A549 (cell line): Measurements from ENCODE around the gene TARDBP. TPM values are rescaled to one million over a fixed set of nuclear protein-coding genes. Genes with fewer than 3 reads are reported as not detected.

Experiments used
- ATAC-seq, 2 experiments: fragments of 200-7000 bp in 1 of 2; fragments of >200 bp in 1 of 2; cut with Nextera tagmentation in 1 of 2; cut with Tn5 transposase in 1 of 2; 3 replicates each; pipeline versions ENCODE4 v1.8.0 to v1.9.1; 2018 to 2020; ENCODE audit warnings: mild to moderate bottlenecking in 1 of 2, moderate library complexity in 1 of 2
- CTCF ChIA-PET: fragments of 300-600 bp; sonication (Branson Sonifier 250); formaldehyde crosslinking; extraction: SDS; loops from one replicate; lab custom pipeline; 2021; ENCODE audit warnings: antibody characterized with exemption, inconsistent platforms; lab: Yijun Ruan, JAX
- POLR2A ChIA-PET: fragments of 350-600 bp; formaldehyde crosslinking; extraction: SDS; loops from one replicate; lab custom pipeline; 2021; ENCODE audit warnings: antibody characterized with exemption, inconsistent platforms; lab: Yijun Ruan, JAX
- DNase-seq, 2 experiments: peaks; one replicate each; pipeline versions ENCODE4 v3.0.0 to v3.0.0-alpha.2; 2011 to 2016; ENCODE audit warnings: low read depth in 1 of 2, low spot score in 1 of 2
- FAIRE-seq: peaks from 2 replicates; lab custom pipeline; 2011; peaks lifted over from hg19 to GRCh38; lab: Jason Lieb, UNC
- H3K27ac ChIP-seq, 2 experiments: fragments of >200 bp; sonication (Bioruptor Twin); formaldehyde crosslinking; 3 replicates each; pipeline ENCODE4 v1.5.1; 2016 to 2017
- H3K4me1 ChIP-seq: fragments of >200 bp; sonication (Bioruptor Twin); formaldehyde crosslinking; 3 replicates; pipeline ENCODE4 v1.6.1; 2016
- H3K4me2 ChIP-seq: fragments of >200 bp; sonication (Bioruptor Twin); formaldehyde crosslinking; 3 replicates; pipeline ENCODE4 v1.6.1; 2016
- H3K4me3 ChIP-seq: fragments of >200 bp; sonication (Bioruptor Twin); formaldehyde crosslinking; 3 replicates; pipeline ENCODE4 v1.5.1; 2016
- H3K9me3 ChIP-seq: fragments of >200 bp; sonication (Bioruptor Twin); formaldehyde crosslinking; 3 replicates; pipeline ENCODE4 v1.6.1; 2016
- BHLHE40 ChIP-seq: IDR thresholded peaks from 2 replicates; pipeline ENCODE4 v1.6.1; 2012; ENCODE audit warnings: low read depth, low read length, inconsistent platforms
- CBX2 ChIP-seq: fragments of 200-600 bp; sonication (generic); IDR thresholded peaks from 2 replicates; pipeline ENCODE4 v1.6.1; 2016; ENCODE audit warnings: low read depth, mild to moderate bottlenecking, borderline replicate concordance
- CEBPB ChIP-seq, 2 experiments: fragments of >200 bp in 1 of 2; sonication (Bioruptor Twin) in 1 of 2; formaldehyde crosslinking in 1 of 2; IDR thresholded peaks; 2 replicates each; pipeline ENCODE4 v1.6.1; 2012 to 2016
- FOSL2 ChIP-seq, 2 experiments: fragments of 450-650 bp in 1 of 2; fragments of >200 bp in 1 of 2; sonication (Bioruptor Twin) in 1 of 2; formaldehyde crosslinking; IDR thresholded peaks; 2 replicates each; pipeline versions ENCODE4 v1.5.0 to v1.6.1; 2016 to 2020; ENCODE audit warnings: mild to moderate bottlenecking in 1 of 2, moderate library complexity in 1 of 2
- GATA3 ChIP-seq: IDR thresholded peaks from 2 replicates; pipeline ENCODE4 v1.6.1; 2012; ENCODE audit warnings: borderline replicate concordance
- HEYL ChIP-seq: fragments of 250-450 bp; sonication (Bioruptor Pico); IDR thresholded peaks from 2 replicates; pipeline ENCODE4 v1.8.0; 2021; ENCODE audit warnings: mild to moderate bottlenecking, moderate library complexity
- HOXA7 ChIP-seq: fragments of 250-450 bp; sonication (Bioruptor Pico); IDR thresholded peaks from 2 replicates; pipeline ENCODE4 v1.5.0; 2020; ENCODE audit warnings: mild to moderate bottlenecking, moderate library complexity
- JUN ChIP-seq, 2 experiments: fragments of >200 bp; sonication (Bioruptor Twin); formaldehyde crosslinking; IDR thresholded peaks; 2 replicates in 1 of 2; 3 replicates in 1 of 2; pipeline ENCODE4 v1.6.1; 2016 to 2017
- MAFK ChIP-seq: fragments of 450-650 bp; IDR thresholded peaks from 2 replicates; pipeline ENCODE4 v1.6.1; 2014; ENCODE audit not compliant: partially characterized antibody
- MAZ ChIP-seq: fragments of 150-350 bp; IDR thresholded peaks from 2 replicates; pipeline ENCODE4 v1.6.1; 2014; ENCODE audit warnings: antibody characterized with exemption, low read depth, low read length, borderline replicate concordance
- MYC ChIP-seq: IDR thresholded peaks from 2 replicates; pipeline ENCODE4 v1.6.1; 2012; ENCODE audit warnings: mild to moderate bottlenecking, inconsistent platforms, low read length, improper control_type of control experiment, borderline replicate concordance
- PHF8 ChIP-seq: fragments of 200-600 bp; sonication (generic); IDR thresholded peaks from 2 replicates; pipeline ENCODE4 v1.6.1; 2016; ENCODE audit warnings: low read depth, mild to moderate bottlenecking, antibody characterized with exemption, moderate library complexity, borderline replicate concordance
- POLR2AphosphoS2 ChIP-seq: conservative IDR thresholded peaks from 2 replicates; pipeline ENCODE4 v1.6.1; 2012; ENCODE audit warnings: low read length, improper control_type of control experiment, inconsistent platforms
- RAD21 ChIP-seq, 2 experiments: fragments of >200 bp in 1 of 2; sonication (Bioruptor Twin) in 1 of 2; formaldehyde crosslinking in 1 of 2; IDR thresholded peaks in 1 of 2; conservative IDR thresholded peaks in 1 of 2; 2 replicates in 1 of 2; 3 replicates in 1 of 2; pipeline ENCODE4 v1.6.1; 2012 to 2018; ENCODE audit warnings: inconsistent platforms in 1 of 2
- RCOR1 ChIP-seq: fragments of 150-350 bp; IDR thresholded peaks from 2 replicates; pipeline ENCODE4 v1.6.1; 2014; ENCODE audit warnings: antibody characterized with exemption, low read length, low read depth
- RNF2 ChIP-seq: fragments of 200-600 bp; sonication (generic); IDR thresholded peaks from 2 replicates; pipeline ENCODE4 v1.6.1; 2016; ENCODE audit warnings: low read depth, mild to moderate bottlenecking, antibody characterized with exemption, moderate library complexity, borderline replicate concordance
- TFCP2L1 ChIP-seq: fragments of 250-450 bp; sonication (Bioruptor Pico); IDR thresholded peaks from 2 replicates; pipeline ENCODE4 v1.5.0; 2021; ENCODE audit warnings: mild to moderate bottlenecking
- TP53 ChIP-seq: fragments of 250-450 bp; sonication (Bioruptor Pico); IDR thresholded peaks from 2 replicates; pipeline ENCODE4 v1.5.0; 2021; ENCODE audit warnings: mild to moderate bottlenecking, moderate library complexity
- ZC3H11A ChIP-seq: fragments of 450-650 bp; IDR thresholded peaks from 2 replicates; pipeline ENCODE4 v1.6.1; 2014; ENCODE audit warnings: antibody characterized with exemption, mild to moderate bottlenecking
- ZFP36 ChIP-seq: fragments of 450-650 bp; IDR thresholded peaks from 2 replicates; pipeline ENCODE4 v1.6.1; 2014; ENCODE audit warnings: borderline replicate concordance; ENCODE audit not compliant: partially characterized antibody
- WGBS: methylation state at CpG from one replicate; pipeline ENCODE4 v1.1.6; 2017; ENCODE audit errors: missing lambda C conversion rate; 5-methylcytosine and 5-hydroxymethylcytosine counted together
- polyA plus RNA-seq, 4 experiments: library from polyadenylated mRNA; depleted of rRNA in 3 of 4; stranded (reverse); fragments of >200 nt; fragmentation: RNase III in 1 of 4; extraction: RNeasy Plus Mini Kit Qiagen cat#74134 plus additional on column Dnase treatment in 1 of 4; gene quantifications; 2 replicates in 3 of 4; 3 replicates in 1 of 4; pipeline ENCODE4 v1.2.3, GENCODE V29; 2011 to 2017
- TF ChIP-seq, protein P1 (sequence below): fragments of 200-600 bp; sonication (generic); IDR thresholded peaks from 2 replicates; pipeline ENCODE4 v1.6.1; 2016; ENCODE audit warnings: antibody characterized with exemption, mild to moderate bottlenecking, moderate library complexity
- TF ChIP-seq, protein P2 (sequence below): fragments of 150-350 bp; IDR thresholded peaks from 2 replicates; pipeline ENCODE4 v1.6.1; 2014; ENCODE audit warnings: low read depth, mild to moderate bottlenecking, low read length

Gene TARDBP
- polyA plus RNA-seq, 2 of the 4 experiments (the other 2 are of a cell fraction) = 264 to 299 TPM

DNA sequence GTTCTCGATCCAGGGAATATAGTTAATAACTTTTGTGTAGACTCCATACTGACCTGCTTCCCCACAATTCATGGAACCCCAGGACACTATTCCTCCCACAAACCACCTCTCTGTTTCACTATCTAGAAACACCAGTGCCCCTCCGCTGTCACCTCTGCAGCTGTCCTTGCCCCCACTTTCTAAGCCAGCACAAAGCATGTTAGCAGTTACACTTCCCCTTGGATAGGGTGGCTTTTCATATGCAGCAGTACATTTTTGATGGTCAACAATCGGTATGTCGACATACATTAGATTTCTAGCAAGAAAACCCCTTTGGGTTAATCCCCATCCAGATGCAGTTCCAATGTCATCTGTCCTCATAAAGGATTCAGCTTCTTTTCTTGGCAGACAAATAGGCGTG, 14.4 kb downstream of the TARDBP start (continued):
- TF ChIP-seq RAD21 (conservative IDR thresholded peaks at IDR 0.05 in 1 of 2, IDR thresholded peaks at IDR 0.05 in 1 of 2) (no peak), PHF8 (no peak), TFCP2L1 (CRISPR knock-in tag) (no peak), TP53 (CRISPR knock-in tag) (no peak), BHLHE40 (no peak)

DNA sequence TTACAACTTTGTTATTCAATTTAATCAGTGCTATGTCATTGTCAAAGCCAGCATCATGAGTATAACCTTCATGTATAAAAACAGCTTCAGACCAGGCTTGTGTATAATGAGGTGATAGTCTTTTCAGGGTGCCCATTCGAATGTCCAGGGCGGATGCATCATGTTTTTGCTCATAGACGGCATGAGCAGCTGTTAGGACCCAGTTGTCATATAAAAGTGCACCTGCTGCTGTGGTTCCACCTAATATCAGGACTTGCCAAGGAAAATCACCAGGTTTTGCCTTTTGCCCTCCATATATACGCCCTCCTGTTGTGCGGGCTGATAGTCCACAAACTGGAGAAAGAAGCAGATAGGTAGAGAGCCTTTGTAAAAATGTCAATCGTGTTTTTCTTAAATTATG, 14.9 kb downstream of the TARDBP start:
- no peak overlapping the region for H3K4me2 ChIP-seq
- DNase-seq = no peak
- FAIRE-seq = no peak
- ATAC-seq = no peak; a peak in 1 of 6 replicates
- CTCF ChIA-PET = interaction anchor here (0.6 to 1.7 kb wide), 2 partner anchors 10 to 28 kb away, joined by 3 to 12 read pairs; no protein-coding TSS in a partner anchor
- TF ChIP-seq HOXA7 (CRISPR knock-in tag) (no peak), ZFP36 (no peak), JUN (IDR thresholded peaks at IDR 0.05) (no peak), CEBPB (IDR thresholded peaks at IDR 0.05) (no peak), RNF2 (no peak), FOSL2 (IDR thresholded peaks at IDR 0.05) (no peak), FOSL2 (CRISPR knock-in tag; IDR thresholded peaks at IDR 0.05) (no peak), POLR2AphosphoS2 (no peak), ZC3H11A (no peak), TP53 (CRISPR knock-in tag) (no peak), CBX2 (no peak), GATA3 (no peak), RCOR1 (no peak), HEYL (CRISPR knock-in tag) (no peak), MAZ (no peak), MAFK (no peak), MYC (no peak), PHF8 (no peak)
- TF ChIP-seq, protein P1, sequence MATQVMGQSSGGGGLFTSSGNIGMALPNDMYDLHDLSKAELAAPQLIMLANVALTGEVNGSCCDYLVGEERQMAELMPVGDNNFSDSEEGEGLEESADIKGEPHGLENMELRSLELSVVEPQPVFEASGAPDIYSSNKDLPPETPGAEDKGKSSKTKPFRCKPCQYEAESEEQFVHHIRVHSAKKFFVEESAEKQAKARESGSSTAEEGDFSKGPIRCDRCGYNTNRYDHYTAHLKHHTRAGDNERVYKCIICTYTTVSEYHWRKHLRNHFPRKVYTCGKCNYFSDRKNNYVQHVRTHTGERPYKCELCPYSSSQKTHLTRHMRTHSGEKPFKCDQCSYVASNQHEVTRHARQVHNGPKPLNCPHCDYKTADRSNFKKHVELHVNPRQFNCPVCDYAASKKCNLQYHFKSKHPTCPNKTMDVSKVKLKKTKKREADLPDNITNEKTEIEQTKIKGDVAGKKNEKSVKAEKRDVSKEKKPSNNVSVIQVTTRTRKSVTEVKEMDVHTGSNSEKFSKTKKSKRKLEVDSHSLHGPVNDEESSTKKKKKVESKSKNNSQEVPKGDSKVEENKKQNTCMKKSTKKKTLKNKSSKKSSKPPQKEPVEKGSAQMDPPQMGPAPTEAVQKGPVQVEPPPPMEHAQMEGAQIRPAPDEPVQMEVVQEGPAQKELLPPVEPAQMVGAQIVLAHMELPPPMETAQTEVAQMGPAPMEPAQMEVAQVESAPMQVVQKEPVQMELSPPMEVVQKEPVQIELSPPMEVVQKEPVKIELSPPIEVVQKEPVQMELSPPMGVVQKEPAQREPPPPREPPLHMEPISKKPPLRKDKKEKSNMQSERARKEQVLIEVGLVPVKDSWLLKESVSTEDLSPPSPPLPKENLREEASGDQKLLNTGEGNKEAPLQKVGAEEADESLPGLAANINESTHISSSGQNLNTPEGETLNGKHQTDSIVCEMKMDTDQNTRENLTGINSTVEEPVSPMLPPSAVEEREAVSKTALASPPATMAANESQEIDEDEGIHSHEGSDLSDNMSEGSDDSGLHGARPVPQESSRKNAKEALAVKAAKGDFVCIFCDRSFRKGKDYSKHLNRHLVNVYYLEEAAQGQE = no peak
- TF ChIP-seq, protein P2, sequence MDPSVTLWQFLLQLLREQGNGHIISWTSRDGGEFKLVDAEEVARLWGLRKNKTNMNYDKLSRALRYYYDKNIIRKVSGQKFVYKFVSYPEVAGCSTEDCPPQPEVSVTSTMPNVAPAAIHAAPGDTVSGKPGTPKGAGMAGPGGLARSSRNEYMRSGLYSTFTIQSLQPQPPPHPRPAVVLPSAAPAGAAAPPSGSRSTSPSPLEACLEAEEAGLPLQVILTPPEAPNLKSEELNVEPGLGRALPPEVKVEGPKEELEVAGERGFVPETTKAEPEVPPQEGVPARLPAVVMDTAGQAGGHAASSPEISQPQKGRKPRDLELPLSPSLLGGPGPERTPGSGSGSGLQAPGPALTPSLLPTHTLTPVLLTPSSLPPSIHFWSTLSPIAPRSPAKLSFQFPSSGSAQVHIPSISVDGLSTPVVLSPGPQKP = no peak
- TF ChIP-seq, all 56 proteins: peak for 0
- Histone ChIP-seq H3K4me3 (no peak overlapping the region), H3K9me3 (no peaks in the 10 kb centered on the region), H3K27ac (no peak overlapping the region), H3K4me1 (no peaks in the 10 kb centered on the region)
- WGBS = 75% methylated on average over 6 of the region's 6 CpGs
- POLR2A ChIA-PET = no interaction called here
